ENCODE measurements around the gene PNPO.

GRCh38 chr17:47969930-47970724 is 28.8 kb downstream of the PNPO start:
- no peak for TF ChIP-seq CTCF (IDR thresholded peaks at IDR 0.05; ENCODE audit: low read length)
- no peak for TF ChIP-seq EZH2 (optimal IDR thresholded peaks at IDR 0.05; ENCODE audit: low read depth, low read length)
